ENCODE measurements around the gene TMEM39B. TPM values are rescaled to one million over a fixed set of nuclear protein-coding genes. Genes with fewer than 3 reads are reported as not detected.
"Not testable (repeated sequence)": the region's sequence is repeated elsewhere in the genome, so short reads cannot be mapped to it uniquely, and the experiment has no call there.

TMEM39B gene
- polyA plus RNA-seq, 4 donors, result 17.9 to 25.0 (median 21.3) TPM

- peak in 1 of 4 donors; percentile 45 for DNase-seq (ENCODE audit: low read depth in 4 of 4, low spot score in 3 of 4)
Observed at GRCh38 chr1:32066489-32066873, 6.3 kb upstream of the TMEM39B start.

GRCh38 chr1:32068957-32069588 is 3.7 kb upstream of the TMEM39B start:
- no peak for DNase-seq (ENCODE audit: low read depth in 4 of 4, low spot score in 3 of 4)

- no peak for DNase-seq (ENCODE audit: low read depth in 4 of 4, low spot score in 3 of 4)
Observed at GRCh38 chr1:32071758-32072621, 749 bp upstream of the TMEM39B start.

GRCh38 chr1:32073299-32074229 is 825 bp downstream of the TMEM39B start:
- DNase-seq (ENCODE audit: low read depth in 4 of 4, low spot score in 3 of 4), result peak in 3 of 4 donors; percentile 86 to 90 (median 88)

- no peak for DNase-seq (ENCODE audit: low read depth in 4 of 4, low spot score in 3 of 4)
Observed at GRCh38 chr1:32074841-32075240, 2.1 kb downstream of the TMEM39B start.

GRCh38 chr1:32077451-32077850 is 4.7 kb downstream of the TMEM39B start:
- no peak for DNase-seq (ENCODE audit: low read depth in 4 of 4, low spot score in 3 of 4)

- no peak for DNase-seq (ENCODE audit: low read depth in 4 of 4, low spot score in 3 of 4)
Observed at GRCh38 chr1:32082022-32082421, 9.3 kb downstream of the TMEM39B start.

- DNase-seq (ENCODE audit: low read depth in 4 of 4, low spot score in 3 of 4), result not testable (repeated sequence)
Observed at GRCh38 chr1:32086381-32086780, 13.6 kb downstream of the TMEM39B start.

- DNase-seq (ENCODE audit: low read depth in 4 of 4, low spot score in 3 of 4), result no peak
Observed at GRCh38 chr1:32091176-32091575, 18.4 kb downstream of the TMEM39B start.

GRCh38 chr1:32091591-32091990 is 18.9 kb downstream of the TMEM39B start:
- DNase-seq (ENCODE audit: low read depth in 4 of 4, low spot score in 3 of 4), result no peak

- no peak for DNase-seq (ENCODE audit: low read depth in 4 of 4, low spot score in 3 of 4)
Observed at GRCh38 chr1:32094746-32095521, 22.2 kb downstream of the TMEM39B start.

GRCh38 chr1:32099426-32099825 is 26.7 kb downstream of the TMEM39B start:
- no peak for DNase-seq (ENCODE audit: low read depth in 4 of 4, low spot score in 3 of 4)

GRCh38 chr1:32100359-32100758 is 27.6 kb downstream of the TMEM39B start:
- DNase-seq (ENCODE audit: low read depth in 4 of 4, low spot score in 3 of 4), result no peak

GRCh38 chr1:32100807-32101708 is 28.3 kb downstream of the TMEM39B start:
- DNase-seq (ENCODE audit: low read depth in 4 of 4, low spot score in 3 of 4), result no peak

- DNase-seq (ENCODE audit: low read depth in 4 of 4, low spot score in 3 of 4), result no peak
Observed at GRCh38 chr1:32104127-32104526, 31.4 kb downstream of the TMEM39B start.

GRCh38 chr1:32105338-32105737 is 32.6 kb downstream of the TMEM39B start:
- no peak for DNase-seq (ENCODE audit: low read depth in 4 of 4, low spot score in 3 of 4)

- DNase-seq (ENCODE audit: low read depth in 4 of 4, low spot score in 3 of 4), result no peak
Observed at GRCh38 chr1:32106663-32107275, 34.0 kb downstream of the TMEM39B start.

- peak; percentile 91 to 93 (median 92) for DNase-seq (ENCODE audit: low read depth in 4 of 4, low spot score in 3 of 4)
Observed at GRCh38 chr1:32107742-32108661, 35.3 kb downstream of the TMEM39B start, which contains the start of gene KPNA6. Gene KPNA6, plus strand, starts transcription at chr1:32108056. Its CDS starts 75 bp downstream, at chr1:32108131.

Measured in left renal pelvis (tissue), 4 donors.